ENCODE data around the gene ZGPAT.
A peak's percentile ranks its signal among the peaks of the same experiment; 100 is the strongest.
"Not testable (repeated sequence)": the region's sequence is repeated elsewhere in the genome, so short reads cannot be mapped to it uniquely, and the experiment has no call there.

The ZGPAT gene

GRCh38 chr20:63702036-63702665, 5.7 kb upstream of the ZGPAT start:
- no peak for DNase-seq

- no peak for DNase-seq
Observed at GRCh38 chr20:63702751-63703470, 4.9 kb upstream of the ZGPAT start.

GRCh38 chr20:63703471-63703975, 4.3 kb upstream of the ZGPAT start:
- DNase-seq: no peak

- no peak for DNase-seq
Observed at GRCh38 chr20:63703976-63704748, 3.7 kb upstream of the ZGPAT start.

GRCh38 chr20:63704749-63705117, 3.1 kb upstream of the ZGPAT start:
- DNase-seq: no peak

GRCh38 chr20:63705232-63706026, 2.4 kb upstream of the ZGPAT start:
- no peak for DNase-seq

- no peak for DNase-seq
Observed at GRCh38 chr20:63706027-63706695, 1.7 kb upstream of the ZGPAT start.

GRCh38 chr20:63706852-63707557, 834 bp upstream of the ZGPAT start:
- DNase-seq: peak in 3 of 51 donors; percentile 31 to 62 (median 46)

GRCh38 chr20:63708301-63709148, 686 bp downstream of the ZGPAT start:
- DNase-seq: no peak

- DNase-seq: no peak
Observed at GRCh38 chr20:63709149-63709527, 1.3 kb downstream of the ZGPAT start.

GRCh38 chr20:63711085-63711645, 3.3 kb downstream of the ZGPAT start:
- DNase-seq: no peak

GRCh38 chr20:63712191-63712590, 4.4 kb downstream of the ZGPAT start:
- no peak for DNase-seq

GRCh38 chr20:63714858-63715257, 7.0 kb downstream of the ZGPAT start:
- no peak for DNase-seq

- DNase-seq: no peak
Observed at GRCh38 chr20:63718996-63719395, 11.2 kb downstream of the ZGPAT start.

GRCh38 chr20:63722967-63723622, 15.3 kb downstream of the ZGPAT start:
- not testable (repeated sequence) for DNase-seq

GRCh38 chr20:63730189-63730733, 22.4 kb downstream of the ZGPAT start:
- DNase-seq: peak in 1 of 51 donors; percentile 26

- DNase-seq: no peak
Observed at GRCh38 chr20:63731410-63731809, 23.6 kb downstream of the ZGPAT start.
